HCT116 (cell line): Measurements from ENCODE around the gene YIPF4. TPM values are rescaled to one million over a fixed set of nuclear protein-coding genes. Genes with fewer than 3 reads are reported as not detected.
"Not testable (repeated sequence)": the region's sequence is repeated elsewhere in the genome, so short reads cannot be mapped to it uniquely, and the experiment has no call there.

Source experiments
- ATAC-seq: fragments of 200-7000 bp; cut with Tn5 transposase; 2 replicates; pipeline ENCODE4 v1.9.1; 2020; ENCODE audit warnings: mild to moderate bottlenecking, moderate library complexity
- BruUV-seq: library from RNA; stranded (reverse); fragments of 400-500 nt; replicated peaks from 2 replicates; lab custom pipeline; 2021; lab: Mats Ljungman, UMichigan
- CTCF ChIA-PET: fragments of 300-600 bp; sonication (Branson Sonifier 250); formaldehyde crosslinking; loops from one replicate; lab custom pipeline; 2021; ENCODE audit warnings: antibody characterized with exemption; lab: Charles Lee
- POLR2A ChIA-PET: fragments of 300-600, 350-600 bp; sonication (Branson Sonifier 250); formaldehyde crosslinking; loops from one replicate; lab custom pipeline; 2021; ENCODE audit warnings: antibody characterized with exemption; lab: Charles Lee
- RAD21 ChIA-PET, 2 experiments: fragments of 300-600 bp; sonication (Branson Sonifier 250); formaldehyde crosslinking; loops; one replicate each; lab custom pipeline; 2023; ENCODE audit warnings: low total read pairs in 2 of 2; ENCODE audit not compliant: uncharacterized antibody in 2 of 2, unreplicated experiment in 2 of 2, low non-redundant PET in 1 of 2; lab: Charles Lee
- DNase-seq: peaks from one replicate; pipeline ENCODE4 v3.0.0-alpha.2; 2010; ENCODE audit warnings: low read depth, low spot score
- H2AFZ ChIP-seq: fragments of 200-600 bp; shearing (Covaris generic), sonication (generic); 2 replicates; pipeline ENCODE4 v1.6.1; 2017; ENCODE audit warnings: low read depth, mixed run types, mixed read lengths, antibody characterized with exemption, low read length; ENCODE audit not compliant: poor library complexity, severe bottlenecking
- H3K27ac ChIP-seq: 2 replicates; pipeline ENCODE4 v1.5.1; 2012; ENCODE audit warnings: low read depth, low read length
- H3K27me3 ChIP-seq: fragments of 200-600 bp; sonication (generic); 2 replicates; pipeline ENCODE4 v1.6.1; 2016; ENCODE audit warnings: mixed run types, low read length, mixed read lengths; ENCODE audit not compliant: insufficient read depth
- H3K36me3 ChIP-seq, 2 experiments: fragments of 200-500 bp in 1 of 2; fragments of 200-600 bp in 1 of 2; sonication (Bioruptor generic) in 1 of 2; sonication (generic) in 1 of 2; 2 replicates each; pipeline versions ENCODE4 v1.5.1 to v1.6.1; 2014 to 2016; ENCODE audit warnings: low read length in 2 of 2, inconsistent platforms in 1 of 2, mixed read lengths in 1 of 2, mixed run types in 1 of 2; ENCODE audit not compliant: insufficient read depth in 2 of 2, control insufficient read depth in 1 of 2
- H3K4me1 ChIP-seq, 2 experiments: fragments of 200-600 bp in 1 of 2; sonication (generic) in 1 of 2; 2 replicates each; pipeline versions ENCODE4 v1.5.1 to v1.6.1; 2012 to 2017; ENCODE audit warnings: low read length in 2 of 2, inconsistent platforms in 1 of 2, mild to moderate bottlenecking in 1 of 2, mixed read lengths in 1 of 2, mixed run types in 1 of 2, moderate library complexity in 1 of 2; ENCODE audit not compliant: insufficient read depth in 2 of 2, control insufficient read depth in 1 of 2
- H3K4me2 ChIP-seq: fragments of 200-600 bp; sonication (generic); 2 replicates; pipeline ENCODE4 v1.6.1; 2017; ENCODE audit warnings: mixed run types, low read length, mixed read lengths
- H3K4me3 ChIP-seq, 2 experiments: fragments of 200-600 bp in 1 of 2; sonication (generic) in 1 of 2; replicated peaks in 1 of 2; 2 replicates each; pipeline ENCODE4 v1.5.1; 2011 to 2016; ENCODE audit warnings: low read length in 2 of 2, control low read depth in 1 of 2, low read depth in 1 of 2, mild to moderate bottlenecking in 1 of 2, mixed read lengths in 1 of 2, mixed run types in 1 of 2
- H3K79me2 ChIP-seq: fragments of 200-600 bp; sonication (generic); 2 replicates; pipeline ENCODE4 v1.6.1; 2017; ENCODE audit warnings: mild to moderate bottlenecking, mixed run types, low read length, moderate library complexity, mixed read lengths; ENCODE audit not compliant: insufficient read depth
- H3K9ac ChIP-seq: fragments of 200-600 bp; sonication (generic); 2 replicates; pipeline ENCODE4 v1.6.1; 2016; ENCODE audit warnings: low read length, mixed read lengths
- H3K9me2 ChIP-seq: fragments of 200-600 bp; sonication (generic), shearing (Covaris generic); 2 replicates; pipeline ENCODE4 v1.6.1; 2017; ENCODE audit warnings: mixed run types, mild to moderate bottlenecking, moderate library complexity; ENCODE audit not compliant: insufficient read depth
- H3K9me3 ChIP-seq, 2 experiments: fragments of 200-500 bp in 1 of 2; fragments of 200-600 bp in 1 of 2; sonication (Bioruptor generic) in 1 of 2; sonication (generic) in 1 of 2; 2 replicates each; pipeline ENCODE4 v1.6.1; 2014 to 2017; ENCODE audit warnings: low read length in 2 of 2, mixed read lengths in 2 of 2, inconsistent platforms in 1 of 2, low read depth in 1 of 2, mild to moderate bottlenecking in 1 of 2, mixed run types in 1 of 2, moderate library complexity in 1 of 2; ENCODE audit not compliant: control insufficient read depth in 1 of 2, insufficient read depth in 1 of 2
- H4K20me1 ChIP-seq: fragments of 200-600 bp; sonication (generic), shearing (Covaris generic); 2 replicates; pipeline ENCODE4 v1.6.1; 2017; ENCODE audit warnings: mixed run types, mild to moderate bottlenecking, moderate library complexity; ENCODE audit not compliant: insufficient read depth
- ATF3 ChIP-seq: IDR thresholded peaks from 2 replicates; pipeline ENCODE4 v1.6.1; 2012
- ELF1 ChIP-seq: IDR thresholded peaks from 2 replicates; pipeline ENCODE4 v1.6.1; 2012; ENCODE audit warnings: low read depth, borderline replicate concordance
- EZH2 ChIP-seq: fragments of 200-600 bp; sonication (generic); IDR thresholded peaks from 2 replicates; pipeline ENCODE4 v1.6.1; 2017; ENCODE audit warnings: antibody characterized with exemption, mixed run types
- JUND ChIP-seq: IDR thresholded peaks from 2 replicates; pipeline ENCODE4 v1.6.1; 2012
- POLR2A ChIP-seq: IDR thresholded peaks from 2 replicates; pipeline ENCODE4 v1.7.0; 2011; ENCODE audit warnings: borderline replicate concordance; ENCODE audit not compliant: insufficient read depth, insufficient read length; ENCODE audit errors: extremely low read depth
- POLR2AphosphoS5 ChIP-seq: IDR thresholded peaks from 2 replicates; pipeline ENCODE4 v1.6.1; 2011; ENCODE audit warnings: mild to moderate bottlenecking, low read depth, low read length, moderate library complexity
- SP1 ChIP-seq: IDR thresholded peaks from 2 replicates; pipeline ENCODE4 v1.6.1; 2012; ENCODE audit warnings: low read depth
- ZBTB33 ChIP-seq: IDR thresholded peaks from 2 replicates; pipeline ENCODE4 v1.6.1; 2011; ENCODE audit warnings: mild to moderate bottlenecking, low read length, moderate library complexity; ENCODE audit not compliant: insufficient replicate concordance; ENCODE audit errors: extremely low read depth
- intact Hi-C: fragments of 100-400 bp; cut with micrococcal nuclease; formaldehyde crosslinking; loops from 2 replicates; pipeline ENCODE4 v1.10.0; 2022
- total RNA-seq: library from RNA; stranded (reverse); gene quantifications from one replicate; pipeline ENCODE4 v1.2.1, GENCODE V29; 2021; ENCODE audit not compliant: unreplicated experiment

YIPF4 gene
- total RNA-seq, 1 experiment from 2014 or later = 29.8 TPM

- RAD21 ChIA-PET = no interaction called here
- no TSS peak for BruUV-seq
- no peak for ATAC-seq
These were observed 85.9 kb downstream of the YIPF4 start for GRCh38 chr2:32363597-32363996.

GRCh38 chr2:32364290-32364689 lies 86.6 kb downstream of the YIPF4 start:
- H3K27ac ChIP-seq, H3K4me1 ChIP-seq, H3K4me3 ChIP-seq, DNase-seq, H3K27me3 ChIP-seq, RAD21 ChIA-PET, H4K20me1 ChIP-seq, H3K9me2 ChIP-seq, BruUV-seq, CTCF ChIA-PET, H3K9me3 ChIP-seq, H3K4me2 ChIP-seq, H3K9ac ChIP-seq, intact Hi-C loops, H3K36me3 ChIP-seq, H2AFZ ChIP-seq, ATAC-seq, POLR2A ChIA-PET: not testable (repeated sequence)
- H3K79me2 ChIP-seq = peaks cover 100% of the 10 kb centered on the region

More at GRCh38 chr2:32363597-32363996, 85.9 kb downstream of the YIPF4 start:
- H2AFZ ChIP-seq = no peak overlapping the region
- H3K79me2 ChIP-seq = peaks cover 100% of the 10 kb centered on the region
- H3K9me3 ChIP-seq = no peaks in the 10 kb centered on the region
- POLR2A ChIA-PET = no interaction called here
- TF ChIP-seq ELF1 = no peak
- TF ChIP-seq JUND = no peak
- TF ChIP-seq EZH2 = no peak
- TF ChIP-seq SP1 = no peak
- TF ChIP-seq ATF3 = no peak
- no peak for TF ChIP-seq ZBTB33
- no peak for TF ChIP-seq POLR2AphosphoS5
- TF ChIP-seq POLR2A = no peak
- no peaks in the 10 kb centered on the region for H3K9me2 ChIP-seq
- DNase-seq = no peak
- peaks cover 2 to 8% of the 10 kb centered on the region in 2 experiments; a peak in 1 of 4 replicates for H3K36me3 ChIP-seq
- intact Hi-C loops = no loop called here
- CTCF ChIA-PET = no interaction called here
- no peak overlapping the region for H3K4me2 ChIP-seq
- H3K27me3 ChIP-seq = no peaks in the 10 kb centered on the region
- H3K4me1 ChIP-seq = peaks cover 6 to 8% of the 10 kb centered on the region in 2 experiments; a peak in 3 of 4 replicates
- no peak overlapping the region for H3K9ac ChIP-seq
- no peak overlapping the region for H3K27ac ChIP-seq
- H3K4me3 ChIP-seq = no peak overlapping the region
- H4K20me1 ChIP-seq = peaks cover 10% of the 10 kb centered on the region; the same call in 1 of the 2 replicates

- H3K27ac ChIP-seq, H3K27me3 ChIP-seq, H3K36me3 ChIP-seq, ATAC-seq, RAD21 ChIA-PET, POLR2A ChIA-PET, BruUV-seq, H3K4me1 ChIP-seq, DNase-seq, H2AFZ ChIP-seq, intact Hi-C loops, CTCF ChIA-PET, H3K9ac ChIP-seq, H3K4me3 ChIP-seq, H3K9me3 ChIP-seq, H3K4me2 ChIP-seq, H3K9me2 ChIP-seq: not testable (repeated sequence)
- Histone ChIP-seq H4K20me1 (peaks cover 12% of the 10 kb centered on the region; the same call in 1 of the 2 replicates), H3K79me2 (peaks cover 99% of the 10 kb centered on the region)
These were observed 88.0 kb downstream of the YIPF4 start for GRCh38 chr2:32365679-32366078.
